ENCODE data around the gene DHX16.

DHX16 gene

GRCh38 chr6:30626484-30627366 is 46.1 kb downstream of the DHX16 start, which contains the start of gene ATAT1:
TSS of gene ATAT1 (plus strand) at chr6:30626874.
- DNase-seq: peak; percentile 93

DNA sequence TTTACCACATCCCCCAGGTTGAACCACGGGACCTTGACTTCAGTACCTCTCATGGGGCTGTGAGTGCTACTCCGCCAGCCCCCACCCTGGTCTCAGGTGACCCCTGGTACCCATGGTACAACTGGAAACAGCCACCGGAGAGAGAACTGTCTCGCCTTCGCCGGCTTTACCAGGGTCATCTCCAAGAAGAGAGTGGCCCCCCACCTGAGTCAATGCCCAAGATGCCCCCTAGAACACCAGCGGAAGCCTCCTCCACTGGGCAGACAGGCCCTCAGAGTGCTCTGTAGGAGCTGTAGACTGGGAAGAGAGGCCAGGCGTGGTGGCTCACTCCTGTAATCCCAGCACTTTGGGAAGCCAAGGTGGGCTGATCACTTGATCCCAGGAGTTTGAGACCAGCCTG is 47.3 kb downstream of the DHX16 start:
- DNase-seq: no peak

DNA sequence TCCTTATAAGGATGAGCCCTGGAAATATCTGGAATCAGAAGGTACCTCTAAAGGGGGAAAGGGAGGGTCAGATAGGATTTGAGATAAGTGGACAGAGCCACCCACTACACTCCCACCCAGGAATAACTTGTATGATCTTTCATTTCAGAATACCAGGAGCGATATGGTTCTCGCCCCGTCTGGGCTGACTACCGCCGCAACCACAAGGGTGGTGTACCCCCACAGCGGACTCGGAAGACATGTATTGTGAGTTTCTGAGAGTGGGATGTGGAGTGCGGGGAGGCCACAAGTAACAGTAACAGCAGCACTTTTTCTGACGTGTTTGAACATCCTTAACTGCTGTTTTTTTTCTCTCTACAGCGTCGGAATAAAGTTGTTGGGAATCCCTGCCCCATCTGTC is 53.2 kb downstream of the DHX16 start:
- DNase-seq: no peak

GRCh38 chr6:30618270-30618797 is 54.5 kb downstream of the DHX16 start:
- DNase-seq: no peak

- peak; percentile 97 for DNase-seq
Measured at GRCh38 chr6:30617565-30618269, 55.1 kb downstream of the DHX16 start, which contains the start of gene MRPS18B. TSS of gene MRPS18B (plus strand) at chr6:30617840. CDS start at chr6:30617866, 26 bp downstream.

GRCh38 chr6:30616811-30617564 is 55.8 kb downstream of the DHX16 start, which contains the start of gene PPP1R10:
TSS of gene PPP1R10 (minus strand) at chr6:30617243. CDS start at chr6:30609944, 7,299 bp downstream.
- peak; percentile 97 for DNase-seq

GRCh38 chr6:30615958-30616810 is 56.6 kb downstream of the DHX16 start:
- no peak for DNase-seq

GRCh38 chr6:30615219-30615957 is 57.4 kb downstream of the DHX16 start:
- DNase-seq: peak; percentile 55

GRCh38 chr6:30614843-30615218 is 58.0 kb downstream of the DHX16 start:
- DNase-seq: peak; percentile 82

DNA sequence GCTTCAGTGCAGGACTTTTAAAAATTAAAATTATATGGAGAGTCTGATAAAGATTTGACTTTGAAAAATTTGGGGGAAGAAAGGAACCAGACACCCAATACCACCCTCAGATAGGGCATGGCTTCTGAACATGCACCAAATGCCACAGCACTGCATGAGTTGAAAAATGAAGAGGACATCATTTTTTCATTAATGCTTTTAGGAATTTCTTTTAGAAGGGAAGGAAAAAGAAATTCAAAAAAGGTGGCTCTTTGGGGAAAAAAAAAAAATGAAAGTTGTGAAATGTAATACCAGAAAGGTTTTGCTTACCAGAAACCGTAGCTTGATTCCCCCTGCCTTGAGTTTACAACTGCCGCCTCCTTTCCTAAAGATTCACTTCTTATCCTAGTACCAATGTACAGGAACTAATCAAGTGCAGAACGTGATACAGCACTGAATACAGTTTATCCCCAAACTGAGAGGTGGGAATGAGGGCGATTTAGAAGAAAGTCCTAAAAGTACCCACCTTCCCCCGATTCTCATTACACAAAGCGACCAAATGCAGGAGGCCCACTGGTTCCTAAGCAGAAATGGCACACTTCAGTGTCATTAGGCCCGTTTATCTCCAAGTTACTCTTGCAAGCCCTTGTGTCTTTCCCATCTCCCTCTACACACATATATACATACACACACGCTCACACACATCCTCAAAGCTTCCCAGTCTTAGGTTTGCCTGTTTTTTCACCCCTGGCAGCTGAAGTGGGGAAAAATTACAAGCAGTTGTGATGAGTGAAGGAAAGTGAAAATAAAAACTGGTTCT is 58.6 kb downstream of the DHX16 start:
- DNase-seq: no peak

DNA sequence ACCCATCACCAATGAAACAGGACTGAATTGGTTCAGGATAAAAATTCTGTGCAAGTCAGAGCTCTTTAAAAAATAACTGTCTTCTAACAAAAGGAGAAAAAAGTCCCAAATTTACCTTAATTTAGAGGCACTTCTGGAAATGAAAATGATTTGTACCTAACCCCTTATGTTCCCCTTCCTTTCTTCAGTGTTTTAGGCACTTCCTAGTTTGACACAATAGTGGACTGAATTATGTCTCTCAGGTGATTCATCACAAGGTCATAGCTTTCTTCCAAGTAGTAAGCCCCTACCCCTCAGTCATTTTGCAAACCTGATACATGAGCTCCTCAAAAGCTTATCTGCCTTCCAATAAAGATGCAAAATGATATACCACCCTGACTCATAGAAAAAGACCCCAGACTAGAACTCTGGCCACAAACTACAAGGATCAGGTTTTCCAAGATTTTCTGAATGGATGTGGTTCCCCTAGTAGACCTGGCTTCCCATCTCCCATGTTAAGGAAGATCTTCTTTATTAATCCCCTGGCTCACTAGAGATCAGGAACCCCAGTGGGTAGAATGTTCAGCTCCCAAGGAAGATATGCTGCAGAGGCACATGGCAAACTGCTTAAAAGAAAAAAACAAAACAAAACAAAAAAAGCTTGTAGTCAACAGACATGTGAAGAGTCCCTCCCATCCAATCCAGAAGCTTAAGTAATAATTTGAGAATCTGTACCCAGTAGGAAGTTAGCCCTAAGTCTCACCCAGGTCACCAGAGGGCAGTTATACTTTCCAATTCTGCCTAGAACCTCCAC is 59.4 kb downstream of the DHX16 start:
- no peak for DNase-seq

GRCh38 chr6:30612687-30613248 is 60.0 kb downstream of the DHX16 start:
- DNase-seq: no peak

- DNase-seq: no peak
Measured at GRCh38 chr6:30612213-30612612, 60.6 kb downstream of the DHX16 start.

GRCh38 chr6:30611856-30612194 is 61.0 kb downstream of the DHX16 start:
- no peak for DNase-seq

- DNase-seq: no peak
Measured at GRCh38 chr6:30611150-30611855, 61.5 kb downstream of the DHX16 start.

DNA sequence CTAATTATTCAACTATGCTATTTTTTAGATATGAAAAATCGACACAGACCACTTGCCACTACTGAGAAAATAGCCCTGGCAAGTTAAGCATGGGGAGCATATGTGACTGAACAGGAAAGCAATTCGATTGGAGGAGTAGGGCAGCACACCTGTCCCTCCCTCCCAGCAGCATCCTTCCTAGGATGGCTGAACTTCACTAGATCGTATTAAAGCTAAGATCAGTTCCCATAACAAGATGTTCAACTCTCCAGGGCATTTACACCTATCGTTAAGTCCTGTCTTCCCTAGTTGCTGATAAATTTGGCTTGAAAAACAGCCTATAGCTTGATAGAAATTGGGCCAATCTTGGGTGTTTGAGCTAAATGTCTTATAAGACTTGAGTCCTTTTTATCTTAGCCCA is 62.7 kb downstream of the DHX16 start:
- no peak for DNase-seq

- no peak for DNase-seq
Measured at GRCh38 chr6:30603961-30604360, 68.8 kb downstream of the DHX16 start.
